H1 (cell line): ENCODE data around the gene EPN2.
"Not testable (repeated sequence)": the region's sequence is repeated elsewhere in the genome, so short reads cannot be mapped to it uniquely, and the experiment has no call there.

Experiments used
- CBX5 ChIP-seq: fragments of 300-800, 300-1000 bp; sonication (generic); IDR thresholded peaks from 2 replicates; pipeline ENCODE4 v1.7.1; 2016; ENCODE audit warnings: antibody characterized with exemption, low read length, low read depth
- CTCF ChIP-seq, 3 experiments: IDR thresholded peaks; 1 replicate in 2 of 3; 2 replicates in 1 of 3; pipeline versions ENCODE4 v1.5.1 to v1.6.1; 2011; ENCODE audit warnings: low read length in 3 of 3, mild to moderate bottlenecking in 3 of 3, inconsistent platforms in 2 of 3, low read depth in 1 of 3, moderate library complexity in 1 of 3; ENCODE audit not compliant: insufficient read depth in 1 of 3; ENCODE audit errors: control extremely low read depth in 1 of 3
- EZH2 ChIP-seq: fragments of 200-600 bp; sonication (generic); IDR thresholded peaks from 2 replicates; pipeline ENCODE4 v1.7.1; 2012; ENCODE audit warnings: low read depth, mild to moderate bottlenecking, moderate library complexity, low read length, inconsistent platforms; ENCODE audit not compliant: severe bottlenecking
- HDAC6 ChIP-seq: IDR thresholded peaks from one replicate; pipeline ENCODE4 v1.7.1; 2012; ENCODE audit warnings: low read depth, mild to moderate bottlenecking, inconsistent platforms, low read length, moderate library complexity
- RAD21 ChIP-seq, 2 experiments: IDR thresholded peaks in 1 of 2; conservative IDR thresholded peaks in 1 of 2; 2 replicates each; pipeline ENCODE4 v1.6.1; 2011; ENCODE audit warnings: low read depth in 2 of 2, low read length in 2 of 2, improper control_type of control experiment in 1 of 2, inconsistent platforms in 1 of 2, mild to moderate bottlenecking in 1 of 2, moderate library complexity in 1 of 2

- TF ChIP-seq EZH2; RAD21 (IDR thresholded peaks at IDR 0.05 in 1 of 2, conservative IDR thresholded peaks at IDR 0.05 in 1 of 2; ENCODE audit: low read depth in 2 of 2, low read length in 2 of 2); CTCF (IDR thresholded peaks at IDR 0.05; ENCODE audit: control extremely low read depth in 1 of 3, insufficient read depth in 1 of 3, low read depth in 1 of 3, low read length in 3 of 3); HDAC6; CBX5: not testable (repeated sequence)
Observed at GRCh38 chr17:19353401-19353800, 116.2 kb downstream of the EPN2 start.
